B cell (primary cell): ENCODE results near the gene FRMD7. TPM values are rescaled to one million over a fixed set of nuclear protein-coding genes. Genes with fewer than 3 reads are reported as not detected.
A peak's percentile ranks its signal among the peaks of the same experiment; 100 is the strongest.

ENCODE experiments used
- ATAC-seq: fragments of 200-7000 bp; cut with Tn5 transposase; one replicate; pipeline ENCODE4 v1.10.0; 2021; ENCODE audit warnings: low read depth, mild to moderate bottlenecking, moderate number of reproducible peaks, moderate library complexity
- CTCF ChIA-PET: fragments of 350-600 bp; sonication (Branson Sonifier 250); formaldehyde crosslinking; loops from one replicate; lab custom pipeline; 2021; ENCODE audit warnings: antibody characterized with exemption, inconsistent platforms; lab: Charles Lee
- POLR2A ChIA-PET: fragments of 350-600 bp; sonication (Branson Sonifier 250); formaldehyde crosslinking; loops from one replicate; lab custom pipeline; 2021; ENCODE audit warnings: antibody characterized with exemption; lab: Charles Lee
- DNase-seq: peaks from one replicate; pipeline ENCODE4 v3.0.0; 2013
- H2AFZ ChIP-seq: 2 replicates; pipeline ENCODE4 v1.6.1; 2012; ENCODE audit warnings: mild to moderate bottlenecking, low read depth, low read length; ENCODE audit not compliant: insufficient read depth, poor library complexity, severe bottlenecking
- H3K27ac ChIP-seq, 2 donors: 1 replicate in 1 of 2; 2 replicates in 1 of 2; pipeline ENCODE4 v1.5.1; 2012 to 2013; ENCODE audit warnings: low read length in 2 of 2, mild to moderate bottlenecking in 2 of 2, moderate library complexity in 1 of 2
- H3K27me3 ChIP-seq, 4 experiments: fragments of 200-600 bp in 1 of 4; sonication (generic) in 1 of 4; replicated peaks in 1 of 4; 1 replicate in 2 of 4; 2 replicates in 2 of 4; pipeline versions ENCODE4 v1.6.1 to v1.7.0; 2013 to 2016; ENCODE audit warnings: low read length in 3 of 4, mild to moderate bottlenecking in 2 of 4, mixed read lengths in 1 of 4, moderate library complexity in 1 of 4; ENCODE audit not compliant: insufficient read depth in 4 of 4, control insufficient read depth in 3 of 4; ENCODE audit errors: control extremely low read depth in 1 of 4
- H3K36me3 ChIP-seq, 2 experiments: replicated peaks in 1 of 2; 1 replicate in 1 of 2; 2 replicates in 1 of 2; pipeline versions ENCODE4 v1.6.1 to v1.7.1; 2013; ENCODE audit warnings: low read length in 1 of 2; ENCODE audit not compliant: insufficient read depth in 2 of 2, control insufficient read depth in 1 of 2; ENCODE audit errors: control extremely low read depth in 1 of 2, extremely low read depth in 1 of 2
- H3K4me1 ChIP-seq, 2 donors: fragments of 200-600 bp in 1 of 2; sonication (generic) in 1 of 2; 1 replicate in 1 of 2; 2 replicates in 1 of 2; pipeline versions ENCODE4 v1.5.1 to v1.6.1; 2013 to 2017; ENCODE audit warnings: low read length in 2 of 2; ENCODE audit not compliant: control insufficient read depth in 2 of 2, insufficient read depth in 2 of 2
- H3K4me2 ChIP-seq: replicated peaks from 2 replicates; pipeline ENCODE3; 2012; ENCODE audit warnings: mild to moderate bottlenecking, low read depth, low read length; ENCODE audit not compliant: poor library complexity, severe bottlenecking
- H3K4me3 ChIP-seq, 5 experiments: fragments of 200-600 bp in 1 of 5; sonication (generic) in 1 of 5; 1 replicate in 3 of 5; 2 replicates in 2 of 5; pipeline versions ENCODE4 v1.5.1 to v1.7.0; 2011 to 2016; ENCODE audit warnings: low read length in 4 of 5, mild to moderate bottlenecking in 4 of 5, low read depth in 2 of 5, control low read depth in 1 of 5, moderate library complexity in 1 of 5; ENCODE audit not compliant: insufficient read depth in 1 of 5; ENCODE audit errors: control extremely low read depth in 1 of 5, extremely low read depth in 1 of 5
- H3K79me2 ChIP-seq: fragments of 200-600 bp; sonication (generic); one replicate; pipeline ENCODE4 v1.6.0; 2016; ENCODE audit warnings: low read length; ENCODE audit not compliant: control insufficient read depth, insufficient read depth
- H3K9ac ChIP-seq: fragments of 200-600 bp; sonication (generic); 2 replicates; pipeline ENCODE4 v1.6.1; 2017; ENCODE audit warnings: mild to moderate bottlenecking, low read length, moderate library complexity
- H3K9me3 ChIP-seq, 3 donors: one replicate each; pipeline versions ENCODE4 v1.6.1 to v1.7.1; 2013; ENCODE audit warnings: low read length in 2 of 3; ENCODE audit not compliant: control insufficient read depth in 2 of 3, insufficient read depth in 1 of 3; ENCODE audit errors: control extremely low read depth in 1 of 3
- H4K20me1 ChIP-seq: 2 replicates; pipeline ENCODE4 v1.6.0; 2012; ENCODE audit warnings: mild to moderate bottlenecking, low read length; ENCODE audit not compliant: insufficient read depth, control insufficient read depth, poor library complexity, severe bottlenecking
- H3K27ac Mint-ChIP-seq: one replicate; pipeline ENCODE4 v1.8.0; 2021; ENCODE audit warnings: mixed read lengths
- H3K27me3 Mint-ChIP-seq: one replicate; pipeline ENCODE4 v1.8.0; 2021; ENCODE audit warnings: mixed read lengths
- H3K4me1 Mint-ChIP-seq: one replicate; pipeline ENCODE4 v1.8.0; 2021; ENCODE audit warnings: mixed read lengths
- H3K4me3 Mint-ChIP-seq: one replicate; pipeline ENCODE4 v1.8.0; 2021; ENCODE audit warnings: mixed read lengths
- H3K9me3 Mint-ChIP-seq: one replicate; pipeline ENCODE4 v1.8.0; 2022; ENCODE audit warnings: mixed read lengths; ENCODE audit not compliant: insufficient read depth
- CTCF ChIP-seq: fragments of 200-600 bp; IDR thresholded peaks from one replicate; pipeline ENCODE4 v1.8.0; 2022; ENCODE audit warnings: antibody characterized with exemption, mild to moderate bottlenecking
- EZH2 ChIP-seq: IDR thresholded peaks from 2 replicates; pipeline ENCODE4 v1.6.1; 2012; ENCODE audit warnings: borderline replicate concordance, low read depth, mild to moderate bottlenecking, moderate library complexity, low read length; ENCODE audit not compliant: insufficient read depth, poor library complexity, severe bottlenecking
- WGBS: methylation state at CpG from one replicate; pipeline ENCODE4 v1.1.5; 2013; ENCODE audit warnings: missing lambda C conversion rate; ENCODE audit not compliant: insufficient coverage; 5-methylcytosine and 5-hydroxymethylcytosine counted together
- intact Hi-C: fragments of 100-400 bp; cut with micrococcal nuclease; formaldehyde crosslinking; loops from one replicate; pipeline ENCODE4 v1.10.0; 2022
- polyA plus RNA-seq: library from polyadenylated mRNA; depleted of rRNA; stranded (reverse); fragments of >200 nt; gene quantifications from 2 replicates; pipeline ENCODE4 v1.2.3, GENCODE V29; 2012
- total RNA-seq, 2 donors: library from RNA; stranded (reverse); fragments of 120-200 nt in 1 of 2; gene quantifications; 1 replicate in 1 of 2; 2 replicates in 1 of 2; pipeline versions ENCODE4 v1.2.3 to v1.2.4, GENCODE V29; 2013 to 2022

The FRMD7 gene
- total and polyA plus RNA-seq, 2 donors (not counting 1 experiment from before 2014, with no cell fraction given): not detected

- Histone ChIP-seq H3K27me3 (no peaks in the 10 kb centered on the region), H3K36me3 (no peaks in the 10 kb centered on the region), H3K4me1 (no peaks in the 10 kb centered on the region), H4K20me1 (no peaks in the 10 kb centered on the region), H3K9ac (no peak overlapping the region), H2AFZ (no peak overlapping the region), H3K79me2 (no peaks in the 10 kb centered on the region), H3K27ac (no peak overlapping the region), H3K9me3 (no peaks in the 10 kb centered on the region), H3K4me2 (no peak overlapping the region), H3K4me3 (no peak overlapping the region)
- intact Hi-C loops: loop anchor here (1.0 to 5.0 kb wide), 2 partner anchors 127 to 520 kb away; partner anchors contain the start of gene RAP2C
- Mint-ChIP-seq H3K9me3 (no peaks in the 10 kb centered on the region), H3K4me1 (no peaks in the 10 kb centered on the region), H3K27ac (no peak overlapping the region), H3K27me3 (peaks cover 3% of the 10 kb centered on the region), H3K4me3 (no peak overlapping the region)
- WGBS: 64% methylated on average over 5 of the region's 7 CpGs
- TF ChIP-seq CTCF (peak; percentile 67), EZH2 (no peak)
- CTCF ChIA-PET: interaction anchor here (0.7 to 3.2 kb wide), 14 partner anchors 10 to 539 kb away, joined by 3 to 32 read pairs (median 5); partner anchors contain the start of gene RAP2C
- ATAC-seq (peak; percentile 65), DNase-seq (peak; percentile 59)
- POLR2A ChIA-PET: interaction anchor here (0.7 kb wide), 1 partner anchor 144 kb away, joined by 3 read pairs; no protein-coding TSS in a partner anchor
Measured at GRCh38 chrX:132092439-132093065, 35.3 kb downstream of the FRMD7 start.
